Testis (tissue), 3 donors: Measurements from ENCODE around the gene PDGFC. TPM values are rescaled to one million over a fixed set of nuclear protein-coding genes. Genes with fewer than 3 reads are reported as not detected.
A peak's percentile ranks its signal among the peaks of the same experiment; 100 is the strongest.

Experiments
- DNase-seq: peaks from one replicate; pipeline ENCODE4 v3.0.0-alpha.2; 2019
- H3K27ac ChIP-seq, 2 donors: fragments of 200-600 bp; sonication (generic); one replicate each; pipeline ENCODE4 v1.5.1; 2019
- H3K27me3 ChIP-seq: fragments of 200-600 bp; sonication (generic); one replicate; pipeline ENCODE4 v1.5.1; 2019
- H3K36me3 ChIP-seq: fragments of 200-600 bp; sonication (generic); one replicate; pipeline ENCODE4 v1.5.1; 2017; ENCODE audit warnings: low read depth; ENCODE audit errors: missing control alignments
- H3K4me1 ChIP-seq: fragments of 200-600 bp; sonication (generic); one replicate; pipeline ENCODE4 v1.5.1; 2019
- H3K4me3 ChIP-seq, 2 donors: fragments of 200-600 bp; sonication (generic); one replicate each; pipeline ENCODE4 v1.5.1; 2017 to 2019
- H3K9me3 ChIP-seq: fragments of 200-600 bp; sonication (generic); one replicate; pipeline ENCODE4 v1.5.1; 2017
- POLR2A ChIP-seq: fragments of 450-650 bp; IDR thresholded peaks from one replicate; pipeline ENCODE4 v1.6.1; 2017; ENCODE audit warnings: antibody characterized with exemption, mild to moderate bottlenecking, moderate library complexity
- WGBS, 2 donors: methylation state at CpG; one replicate each; pipeline ENCODE4 v1.1.5; 2018; 5-methylcytosine and 5-hydroxymethylcytosine counted together
- intact Hi-C: fragments of 100-400 bp; cut with DNase I; formaldehyde crosslinking; loops from one replicate; pipeline ENCODE4 v1.15.1; 2023; ENCODE audit warnings: low total_unique reads
- polyA plus RNA-seq: library from polyadenylated mRNA; stranded (reverse); fragments of 350-450 nt; fragmentation: Illumina TruSeq; extraction: RNeasy Lipid Tissue Mini Kit (QIAGEN cat#74804); gene quantifications from one replicate; pipeline ENCODE4 v1.2.3, GENCODE V29; 2014; ENCODE audit warnings: low read depth, low replicate concordance; ENCODE audit not compliant: insufficient read depth
- total RNA-seq, 2 donors: library from RNA; depleted of rRNA; stranded (reverse); fragments of >200 nt; gene quantifications; one replicate each; pipeline ENCODE4 v1.2.3, GENCODE V29; 2016
- TF ChIP-seq, protein P1 (sequence below), 3 experiments: fragments of 450-650 bp in 2 of 3; fragments of 200-600 bp in 1 of 3; sonication (generic) in 1 of 3; IDR thresholded peaks; one replicate each; pipeline ENCODE4 v1.5.1; 2016 to 2019; ENCODE audit warnings: antibody characterized with exemption in 3 of 3, mild to moderate bottlenecking in 2 of 3, moderate library complexity in 1 of 3

PDGFC gene
- total and polyA plus RNA-seq, 3 donors from 2014 or later = 7.8 to 13.8 (median 9.4) TPM

- no peak overlapping the region for H3K4me3 ChIP-seq
- TF ChIP-seq POLR2A = no peak
- TF ChIP-seq, protein P1, sequence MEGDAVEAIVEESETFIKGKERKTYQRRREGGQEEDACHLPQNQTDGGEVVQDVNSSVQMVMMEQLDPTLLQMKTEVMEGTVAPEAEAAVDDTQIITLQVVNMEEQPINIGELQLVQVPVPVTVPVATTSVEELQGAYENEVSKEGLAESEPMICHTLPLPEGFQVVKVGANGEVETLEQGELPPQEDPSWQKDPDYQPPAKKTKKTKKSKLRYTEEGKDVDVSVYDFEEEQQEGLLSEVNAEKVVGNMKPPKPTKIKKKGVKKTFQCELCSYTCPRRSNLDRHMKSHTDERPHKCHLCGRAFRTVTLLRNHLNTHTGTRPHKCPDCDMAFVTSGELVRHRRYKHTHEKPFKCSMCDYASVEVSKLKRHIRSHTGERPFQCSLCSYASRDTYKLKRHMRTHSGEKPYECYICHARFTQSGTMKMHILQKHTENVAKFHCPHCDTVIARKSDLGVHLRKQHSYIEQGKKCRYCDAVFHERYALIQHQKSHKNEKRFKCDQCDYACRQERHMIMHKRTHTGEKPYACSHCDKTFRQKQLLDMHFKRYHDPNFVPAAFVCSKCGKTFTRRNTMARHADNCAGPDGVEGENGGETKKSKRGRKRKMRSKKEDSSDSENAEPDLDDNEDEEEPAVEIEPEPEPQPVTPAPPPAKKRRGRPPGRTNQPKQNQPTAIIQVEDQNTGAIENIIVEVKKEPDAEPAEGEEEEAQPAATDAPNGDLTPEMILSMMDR (IDR thresholded peaks at IDR 0.05) = no peak
- H3K27ac ChIP-seq = no peak overlapping the region
- no peaks in the 10 kb centered on the region for H3K27me3 ChIP-seq
- DNase-seq = no peak
- H3K9me3 ChIP-seq = no peaks in the 10 kb centered on the region
- H3K4me1 ChIP-seq = no peaks in the 10 kb centered on the region
- no peaks in the 10 kb centered on the region for H3K36me3 ChIP-seq
- intact Hi-C loops = no loop called here
- 36 to 54% methylated on average over 2 of the region's 2 CpGs for WGBS, 2 donors
Observed at GRCh38 chr4:156992943-156993342, 21.3 kb upstream of the PDGFC start.

GRCh38 chr4:156991161-156991560 is 19.6 kb upstream of the PDGFC start:
- no peaks in the 10 kb centered on the region for H3K4me1 ChIP-seq
- H3K36me3 ChIP-seq = no peaks in the 10 kb centered on the region
- no peaks in the 10 kb centered on the region for H3K9me3 ChIP-seq
- no peak overlapping the region for H3K4me3 ChIP-seq
- TF ChIP-seq POLR2A = no peak
- TF ChIP-seq, protein P1 (IDR thresholded peaks at IDR 0.05) = no peak
- 83 to 90% methylated on average over 3 of the region's 3 CpGs for WGBS, 2 donors
- DNase-seq = no peak
- no peaks in the 10 kb centered on the region for H3K27me3 ChIP-seq
- intact Hi-C loops = no loop called here
- no peak overlapping the region for H3K27ac ChIP-seq

- Histone ChIP-seq H3K4me1 (no peaks in the 10 kb centered on the region), H3K36me3 (no peaks in the 10 kb centered on the region), H3K4me3 (no peak overlapping the region), H3K9me3 (no peaks in the 10 kb centered on the region), H3K27ac (no peak overlapping the region), H3K27me3 (no peaks in the 10 kb centered on the region)
- intact Hi-C loops = no loop called here
- WGBS, 2 donors = 66 to 79% methylated on average over 1 of the region's 1 CpG
- TF ChIP-seq POLR2A = no peak
- TF ChIP-seq, protein P1 (IDR thresholded peaks at IDR 0.05) = peak in 1 of 3 experiments; percentile 35
- no peak for DNase-seq
Observed at GRCh38 chr4:156983366-156983765, 11.8 kb upstream of the PDGFC start.

- WGBS, 2 donors = 76 to 81% methylated on average over 3 of the region's 3 CpGs
- TF ChIP-seq POLR2A = no peak
- TF ChIP-seq, protein P1 (IDR thresholded peaks at IDR 0.05) = no peak
- no peak overlapping the region for H3K4me3 ChIP-seq
- no peaks in the 10 kb centered on the region for H3K27me3 ChIP-seq
- H3K36me3 ChIP-seq = no peaks in the 10 kb centered on the region
- intact Hi-C loops = no loop called here
- DNase-seq = no peak
- H3K27ac ChIP-seq = no peak overlapping the region
- H3K9me3 ChIP-seq = no peaks in the 10 kb centered on the region
- H3K4me1 ChIP-seq = no peaks in the 10 kb centered on the region
Observed at GRCh38 chr4:156981262-156981769, 9.7 kb upstream of the PDGFC start.

DNA sequence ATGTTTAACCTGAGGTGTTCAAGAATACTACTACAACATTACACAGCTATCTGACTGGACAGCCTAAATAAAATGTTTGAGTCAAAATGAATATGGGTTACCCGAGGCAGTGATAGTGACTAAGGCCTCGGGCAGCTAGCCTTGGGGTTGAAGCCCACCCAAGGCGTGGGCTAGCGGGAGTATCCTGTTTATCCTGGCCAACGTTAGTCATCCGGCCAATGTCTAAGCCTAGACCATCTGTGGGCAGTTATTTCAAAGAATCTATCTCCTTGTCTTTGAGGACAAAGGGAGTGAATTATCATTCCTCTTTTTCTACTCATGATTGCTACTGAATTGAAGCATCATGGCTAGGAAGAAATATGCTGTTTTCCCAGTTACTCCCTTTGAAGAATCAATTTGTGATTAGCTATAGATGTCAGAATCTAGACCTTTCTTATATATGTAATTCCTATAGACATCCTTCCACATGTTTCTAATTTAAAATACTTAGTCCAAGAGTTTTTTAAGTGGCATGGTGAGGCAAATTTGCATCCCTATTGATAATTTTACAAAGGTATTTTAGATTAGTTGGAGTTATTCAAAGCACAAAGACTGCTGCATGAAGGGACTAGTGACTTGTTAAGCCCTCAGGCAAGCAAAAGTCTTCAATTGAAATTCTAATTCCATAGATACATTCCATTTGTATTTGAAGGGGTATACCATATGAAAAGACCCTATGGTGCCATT is 6.0 kb upstream of the PDGFC start:
- no peaks in the 10 kb centered on the region for H3K4me1 ChIP-seq
- no peak overlapping the region for H3K4me3 ChIP-seq
- H3K9me3 ChIP-seq = no peaks in the 10 kb centered on the region
- no peak overlapping the region for H3K27ac ChIP-seq
- DNase-seq = no peak
- no peaks in the 10 kb centered on the region for H3K36me3 ChIP-seq
- WGBS, 2 donors = 64% methylated on average over 6 of the region's 6 CpGs
- no peaks in the 10 kb centered on the region for H3K27me3 ChIP-seq
- intact Hi-C loops = no loop called here
- TF ChIP-seq, protein P1 (IDR thresholded peaks at IDR 0.05) = no peak
- no peak for TF ChIP-seq POLR2A
